B cell (primary cell): Measurements from ENCODE around the gene RAI1. TPM values are rescaled to one million over a fixed set of nuclear protein-coding genes. Genes with fewer than 3 reads are reported as not detected.

Experiments used
- ATAC-seq: fragments of 200-7000 bp; cut with Tn5 transposase; one replicate; pipeline ENCODE4 v1.10.0; 2021; ENCODE audit warnings: low read depth, mild to moderate bottlenecking, moderate number of reproducible peaks, moderate library complexity
- CTCF ChIA-PET: fragments of 350-600 bp; sonication (Branson Sonifier 250); formaldehyde crosslinking; loops from one replicate; lab custom pipeline; 2021; ENCODE audit warnings: antibody characterized with exemption, inconsistent platforms; lab: Charles Lee
- POLR2A ChIA-PET: fragments of 350-600 bp; sonication (Branson Sonifier 250); formaldehyde crosslinking; loops from one replicate; lab custom pipeline; 2021; ENCODE audit warnings: antibody characterized with exemption; lab: Charles Lee
- DNase-seq: peaks from one replicate; pipeline ENCODE4 v3.0.0; 2013
- H2AFZ ChIP-seq: 2 replicates; pipeline ENCODE4 v1.6.1; 2012; ENCODE audit warnings: mild to moderate bottlenecking, low read depth, low read length; ENCODE audit not compliant: insufficient read depth, poor library complexity, severe bottlenecking
- H3K27ac ChIP-seq, 2 donors: 1 replicate in 1 of 2; 2 replicates in 1 of 2; pipeline ENCODE4 v1.5.1; 2012 to 2013; ENCODE audit warnings: low read length in 2 of 2, mild to moderate bottlenecking in 2 of 2, moderate library complexity in 1 of 2
- H3K27me3 ChIP-seq, 4 experiments: fragments of 200-600 bp in 1 of 4; sonication (generic) in 1 of 4; replicated peaks in 1 of 4; 1 replicate in 2 of 4; 2 replicates in 2 of 4; pipeline versions ENCODE4 v1.6.1 to v1.7.0; 2013 to 2016; ENCODE audit warnings: low read length in 3 of 4, mild to moderate bottlenecking in 2 of 4, mixed read lengths in 1 of 4, moderate library complexity in 1 of 4; ENCODE audit not compliant: insufficient read depth in 4 of 4, control insufficient read depth in 3 of 4; ENCODE audit errors: control extremely low read depth in 1 of 4
- H3K36me3 ChIP-seq, 2 experiments: replicated peaks in 1 of 2; 1 replicate in 1 of 2; 2 replicates in 1 of 2; pipeline versions ENCODE4 v1.6.1 to v1.7.1; 2013; ENCODE audit warnings: low read length in 1 of 2; ENCODE audit not compliant: insufficient read depth in 2 of 2, control insufficient read depth in 1 of 2; ENCODE audit errors: control extremely low read depth in 1 of 2, extremely low read depth in 1 of 2
- H3K4me1 ChIP-seq, 2 donors: fragments of 200-600 bp in 1 of 2; sonication (generic) in 1 of 2; 1 replicate in 1 of 2; 2 replicates in 1 of 2; pipeline versions ENCODE4 v1.5.1 to v1.6.1; 2013 to 2017; ENCODE audit warnings: low read length in 2 of 2; ENCODE audit not compliant: control insufficient read depth in 2 of 2, insufficient read depth in 2 of 2
- H3K4me2 ChIP-seq: replicated peaks from 2 replicates; pipeline ENCODE3; 2012; ENCODE audit warnings: mild to moderate bottlenecking, low read depth, low read length; ENCODE audit not compliant: poor library complexity, severe bottlenecking
- H3K4me3 ChIP-seq, 5 experiments: fragments of 200-600 bp in 1 of 5; sonication (generic) in 1 of 5; 1 replicate in 3 of 5; 2 replicates in 2 of 5; pipeline versions ENCODE4 v1.5.1 to v1.7.0; 2011 to 2016; ENCODE audit warnings: low read length in 4 of 5, mild to moderate bottlenecking in 4 of 5, low read depth in 2 of 5, control low read depth in 1 of 5, moderate library complexity in 1 of 5; ENCODE audit not compliant: insufficient read depth in 1 of 5; ENCODE audit errors: control extremely low read depth in 1 of 5, extremely low read depth in 1 of 5
- H3K79me2 ChIP-seq: fragments of 200-600 bp; sonication (generic); one replicate; pipeline ENCODE4 v1.6.0; 2016; ENCODE audit warnings: low read length; ENCODE audit not compliant: control insufficient read depth, insufficient read depth
- H3K9ac ChIP-seq: fragments of 200-600 bp; sonication (generic); 2 replicates; pipeline ENCODE4 v1.6.1; 2017; ENCODE audit warnings: mild to moderate bottlenecking, low read length, moderate library complexity
- H3K9me3 ChIP-seq, 3 donors: one replicate each; pipeline versions ENCODE4 v1.6.1 to v1.7.1; 2013; ENCODE audit warnings: low read length in 2 of 3; ENCODE audit not compliant: control insufficient read depth in 2 of 3, insufficient read depth in 1 of 3; ENCODE audit errors: control extremely low read depth in 1 of 3
- H4K20me1 ChIP-seq: 2 replicates; pipeline ENCODE4 v1.6.0; 2012; ENCODE audit warnings: mild to moderate bottlenecking, low read length; ENCODE audit not compliant: insufficient read depth, control insufficient read depth, poor library complexity, severe bottlenecking
- H3K27ac Mint-ChIP-seq: one replicate; pipeline ENCODE4 v1.8.0; 2021; ENCODE audit warnings: mixed read lengths
- H3K27me3 Mint-ChIP-seq: one replicate; pipeline ENCODE4 v1.8.0; 2021; ENCODE audit warnings: mixed read lengths
- H3K4me1 Mint-ChIP-seq: one replicate; pipeline ENCODE4 v1.8.0; 2021; ENCODE audit warnings: mixed read lengths
- H3K4me3 Mint-ChIP-seq: one replicate; pipeline ENCODE4 v1.8.0; 2021; ENCODE audit warnings: mixed read lengths
- H3K9me3 Mint-ChIP-seq: one replicate; pipeline ENCODE4 v1.8.0; 2022; ENCODE audit warnings: mixed read lengths; ENCODE audit not compliant: insufficient read depth
- EZH2 ChIP-seq: IDR thresholded peaks from 2 replicates; pipeline ENCODE4 v1.6.1; 2012; ENCODE audit warnings: borderline replicate concordance, low read depth, mild to moderate bottlenecking, moderate library complexity, low read length; ENCODE audit not compliant: insufficient read depth, poor library complexity, severe bottlenecking
- WGBS: methylation state at CpG from one replicate; pipeline ENCODE4 v1.1.5; 2013; ENCODE audit warnings: missing lambda C conversion rate; ENCODE audit not compliant: insufficient coverage; 5-methylcytosine and 5-hydroxymethylcytosine counted together
- intact Hi-C: fragments of 100-400 bp; cut with micrococcal nuclease; formaldehyde crosslinking; loops from one replicate; pipeline ENCODE4 v1.10.0; 2022
- polyA plus RNA-seq: library from polyadenylated mRNA; depleted of rRNA; stranded (reverse); fragments of >200 nt; gene quantifications from 2 replicates; pipeline ENCODE4 v1.2.3, GENCODE V29; 2012
- total RNA-seq, 2 donors: library from RNA; stranded (reverse); fragments of 120-200 nt in 1 of 2; gene quantifications; 1 replicate in 1 of 2; 2 replicates in 1 of 2; pipeline versions ENCODE4 v1.2.3 to v1.2.4, GENCODE V29; 2013 to 2022
- TF ChIP-seq, protein P1 (sequence below): fragments of 200-600 bp; IDR thresholded peaks from one replicate; pipeline ENCODE4 v1.8.0; 2022; ENCODE audit warnings: antibody characterized with exemption, mild to moderate bottlenecking

Gene RAI1
- total and polyA plus RNA-seq, 2 donors (not counting 1 experiment from before 2014, with no cell fraction given): 4.7 to 34.0 TPM

DNA sequence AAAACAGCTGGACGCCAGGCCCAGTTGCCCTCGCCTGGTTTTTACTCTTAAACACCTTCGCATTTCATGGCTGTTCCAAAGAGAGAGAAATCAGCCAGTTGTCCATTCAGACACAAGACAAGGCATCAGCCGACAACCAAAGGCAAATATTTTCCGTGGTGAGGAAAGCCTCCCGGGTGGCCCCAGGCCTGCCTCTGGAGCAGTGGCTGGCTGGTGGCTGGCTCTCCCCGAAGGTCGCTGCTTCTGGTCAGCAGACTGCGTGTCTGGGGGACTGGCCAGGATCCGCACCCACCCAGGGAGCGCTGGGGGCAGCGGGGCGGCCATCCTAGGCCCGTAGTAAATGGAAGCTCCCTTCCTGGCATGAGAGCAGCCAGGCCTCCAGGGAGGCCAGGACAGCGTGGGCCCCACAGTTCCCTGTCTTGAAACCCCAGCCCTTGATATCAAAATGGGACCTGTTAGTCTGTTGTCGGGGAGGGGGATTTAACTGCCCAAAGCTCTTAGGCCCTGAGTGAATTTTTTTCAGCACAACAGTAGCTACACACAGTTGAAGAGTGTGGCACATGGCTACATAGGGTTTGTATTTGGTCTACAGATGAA lies 97.9 kb downstream of the RAI1 start:
- Mint-ChIP-seq H3K9me3 (no peaks in the 10 kb centered on the region), H3K4me1 (peaks cover 13% of the 10 kb centered on the region), H3K27me3 (peaks cover 5% of the 10 kb centered on the region), H3K27ac (no peak overlapping the region), H3K4me3 (no peak overlapping the region)
- H3K4me1 ChIP-seq: peaks cover 16 to 24% of the 10 kb centered on the region in 2 donors
- H3K9ac ChIP-seq: no peak overlapping the region
- H3K4me3 ChIP-seq: no peak overlapping the region
- intact Hi-C loops: no loop called here
- H3K27ac ChIP-seq: no peak overlapping the region
- no peak overlapping the region for H3K4me2 ChIP-seq
- H4K20me1 ChIP-seq: peaks cover 59% of the 10 kb centered on the region
- TF ChIP-seq EZH2: no peak
- TF ChIP-seq, protein P1, sequence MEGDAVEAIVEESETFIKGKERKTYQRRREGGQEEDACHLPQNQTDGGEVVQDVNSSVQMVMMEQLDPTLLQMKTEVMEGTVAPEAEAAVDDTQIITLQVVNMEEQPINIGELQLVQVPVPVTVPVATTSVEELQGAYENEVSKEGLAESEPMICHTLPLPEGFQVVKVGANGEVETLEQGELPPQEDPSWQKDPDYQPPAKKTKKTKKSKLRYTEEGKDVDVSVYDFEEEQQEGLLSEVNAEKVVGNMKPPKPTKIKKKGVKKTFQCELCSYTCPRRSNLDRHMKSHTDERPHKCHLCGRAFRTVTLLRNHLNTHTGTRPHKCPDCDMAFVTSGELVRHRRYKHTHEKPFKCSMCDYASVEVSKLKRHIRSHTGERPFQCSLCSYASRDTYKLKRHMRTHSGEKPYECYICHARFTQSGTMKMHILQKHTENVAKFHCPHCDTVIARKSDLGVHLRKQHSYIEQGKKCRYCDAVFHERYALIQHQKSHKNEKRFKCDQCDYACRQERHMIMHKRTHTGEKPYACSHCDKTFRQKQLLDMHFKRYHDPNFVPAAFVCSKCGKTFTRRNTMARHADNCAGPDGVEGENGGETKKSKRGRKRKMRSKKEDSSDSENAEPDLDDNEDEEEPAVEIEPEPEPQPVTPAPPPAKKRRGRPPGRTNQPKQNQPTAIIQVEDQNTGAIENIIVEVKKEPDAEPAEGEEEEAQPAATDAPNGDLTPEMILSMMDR: no peak
- no peak overlapping the region for H2AFZ ChIP-seq
- H3K9me3 ChIP-seq: peaks cover 0 to 4% (median 0%) of the 10 kb centered on the region in 3 donors
- H3K79me2 ChIP-seq: peaks cover 5% of the 10 kb centered on the region
- POLR2A ChIA-PET: no interaction called here
- DNase-seq (no peak), ATAC-seq (no peak)
- H3K36me3 ChIP-seq: no peaks in the 10 kb centered on the region
- H3K27me3 ChIP-seq: peaks cover 0 to 16% (median 3%) of the 10 kb centered on the region in 4 experiments
- CTCF ChIA-PET: no interaction called here
- 92% methylated on average over 16 of the region's 16 CpGs for WGBS

DNA sequence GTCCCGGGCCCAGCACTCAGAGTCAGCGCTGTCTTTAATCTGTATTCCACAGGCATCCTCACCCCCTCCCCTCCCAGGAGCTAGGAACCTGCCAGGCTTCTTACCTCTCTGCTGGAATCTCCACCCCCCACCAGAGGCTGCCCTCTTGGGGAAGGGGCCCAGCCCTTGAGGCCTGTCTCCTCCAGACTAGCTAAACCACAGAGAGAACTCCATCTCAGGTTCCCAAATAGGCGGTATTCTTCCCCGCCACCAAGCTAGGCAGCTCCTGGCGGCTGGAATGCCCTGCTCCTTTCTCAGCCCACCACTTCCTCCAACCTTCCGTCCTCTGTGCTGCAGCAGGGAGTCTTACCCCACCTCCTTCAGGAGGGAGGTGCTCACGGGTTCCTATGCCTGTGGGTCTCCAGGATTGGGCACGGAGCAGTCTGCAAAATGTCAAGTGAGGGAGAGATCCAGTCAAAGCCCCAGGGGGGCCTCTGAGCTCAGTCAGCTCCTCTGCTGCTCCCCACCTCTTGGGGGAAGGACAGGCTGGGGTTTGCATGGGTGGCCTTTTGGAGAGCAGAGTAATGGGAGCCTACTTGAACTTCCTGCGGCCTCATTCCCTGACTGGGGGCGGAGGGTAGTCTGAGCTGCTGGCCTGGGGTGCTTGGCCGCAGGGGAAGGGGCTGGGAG lies 99.8 kb downstream of the RAI1 start:
- peaks cover 0 to 4% (median 0%) of the 10 kb centered on the region in 3 donors for H3K9me3 ChIP-seq
- H3K9ac ChIP-seq: no peak overlapping the region
- ChIA-PET POLR2A (interaction anchor here (0.6 kb wide), 1 partner anchor 66 kb away, joined by 3 read pairs; no protein-coding TSS in a partner anchor), CTCF (interaction anchor here (1.0 kb wide), 1 partner anchor 85 kb away, joined by 3 read pairs; no protein-coding TSS in a partner anchor)
- no peaks in the 10 kb centered on the region for H3K9me3 Mint-ChIP-seq
- intact Hi-C loops: loop anchor here (5.0 kb wide), 1 partner anchor 54 kb away; no protein-coding TSS in a partner anchor
- no peak overlapping the region for H3K27ac Mint-ChIP-seq
- peaks cover 5% of the 10 kb centered on the region for H3K27me3 Mint-ChIP-seq
- no peak overlapping the region for H3K4me3 ChIP-seq
- H3K4me1 Mint-ChIP-seq: peaks cover 27% of the 10 kb centered on the region
- DNase-seq: no peak
- H3K4me2 ChIP-seq: peak overlapping the region; percentile 98
- no peak overlapping the region for H3K27ac ChIP-seq
- ATAC-seq: no peak
- WGBS: 42% methylated on average over 9 of the region's 11 CpGs
- H2AFZ ChIP-seq: no peak overlapping the region
- H4K20me1 ChIP-seq: peaks cover 78% of the 10 kb centered on the region
- peaks cover 0 to 16% (median 3%) of the 10 kb centered on the region in 4 experiments for H3K27me3 ChIP-seq
- peaks cover 10% of the 10 kb centered on the region for H3K79me2 ChIP-seq
- peak overlapping the region; percentile 76 for H3K4me3 Mint-ChIP-seq
- no peaks in the 10 kb centered on the region for H3K36me3 ChIP-seq
- H3K4me1 ChIP-seq: peaks cover 27 to 37% of the 10 kb centered on the region in 2 donors
- TF ChIP-seq, protein P1: no peak
- no peak for TF ChIP-seq EZH2
